GM15510 (cell line): ENCODE measurements around the gene TMEM14C.
A peak's percentile ranks its signal among the peaks of the same experiment; 100 is the strongest.

Source experiments
- POLR2A ChIP-seq: IDR thresholded peaks from 3 replicates; pipeline ENCODE4 v1.6.1; 2011; ENCODE audit warnings: borderline replicate concordance; ENCODE audit not compliant: insufficient read length; ENCODE audit errors: extremely low read depth

Gene TMEM14C

DNA sequence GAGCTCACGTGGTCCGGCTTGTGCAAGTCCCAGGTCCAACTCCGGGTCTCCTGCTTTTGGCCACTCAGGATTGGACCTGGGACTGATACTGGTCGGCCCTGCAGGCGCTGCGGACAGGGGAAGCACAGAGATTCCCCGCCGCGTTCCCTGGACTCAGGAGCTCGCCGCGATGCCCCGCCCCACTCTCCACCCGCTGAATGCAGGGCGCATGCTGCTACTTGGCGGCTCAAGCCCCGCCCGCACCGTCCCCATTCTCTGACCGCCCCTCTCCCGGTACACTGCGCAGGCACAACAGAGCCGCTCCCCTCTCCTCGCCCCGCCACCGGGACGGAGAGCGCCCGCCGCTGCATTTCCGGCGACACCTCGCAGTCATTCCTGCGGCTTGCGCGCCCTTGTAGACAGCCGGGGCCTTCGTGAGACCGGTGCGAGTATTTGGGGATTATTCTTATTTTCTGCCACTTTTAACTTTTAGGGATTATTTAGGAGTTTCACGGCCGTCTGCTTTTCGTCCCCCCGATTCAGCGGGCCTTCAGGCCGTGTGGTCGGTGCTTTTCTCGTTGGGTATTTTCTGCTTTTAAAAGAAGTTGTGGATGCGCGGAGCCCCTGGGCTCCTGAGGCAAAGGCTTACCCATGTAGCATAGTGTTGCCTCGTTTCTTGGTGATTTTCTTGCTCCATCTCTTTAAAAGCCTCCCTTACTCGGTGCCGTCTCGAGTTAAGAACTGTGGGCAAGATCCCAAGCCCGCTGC is at the start of gene TMEM14C:
TMEM14C (plus strand) TSS at position 251 of the 747 bp plus-strand sequence. CDS start 1,544 bp downstream, outside the sequence.
- TF ChIP-seq POLR2A = peak; percentile 87

DNA sequence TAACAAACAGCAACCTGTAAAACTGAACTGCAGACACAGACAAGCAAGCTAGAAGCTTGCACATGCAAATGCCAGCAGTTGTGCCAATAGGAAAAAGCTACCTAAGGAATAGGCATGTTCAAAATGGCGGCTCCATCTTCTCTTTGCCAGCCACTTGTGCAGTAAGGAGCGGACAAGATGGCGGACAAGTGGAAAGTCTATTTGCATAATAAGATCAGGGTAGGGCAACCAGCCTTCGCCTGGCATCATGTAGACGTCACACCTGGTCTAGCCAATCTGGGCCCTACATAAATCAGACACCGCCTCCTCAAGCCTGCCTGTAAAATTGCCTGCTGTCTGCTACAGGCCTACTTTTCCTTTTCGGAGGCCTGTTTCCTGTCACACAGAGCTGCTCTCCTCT is 46.5 kb upstream of the TMEM14C start:
- TF ChIP-seq POLR2A = no peak

DNA sequence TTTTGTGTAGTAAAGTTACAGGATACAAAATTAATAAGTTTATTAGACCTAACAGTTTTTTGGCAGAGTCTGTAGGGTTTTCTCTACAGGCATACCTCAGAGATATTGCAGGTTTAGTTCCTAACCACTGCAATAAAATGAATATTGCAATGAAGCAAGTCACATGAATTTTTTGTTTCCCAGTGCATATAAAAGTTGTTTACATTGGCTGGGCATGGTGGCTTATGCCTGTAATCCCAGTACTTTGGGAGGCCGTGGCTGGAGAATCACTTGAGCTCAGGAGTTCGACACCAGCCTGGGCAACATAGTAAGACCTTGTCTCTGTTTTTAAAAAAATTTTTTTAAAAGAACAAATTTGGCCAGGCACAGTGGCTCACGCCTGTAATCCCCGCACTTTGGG is 44.4 kb upstream of the TMEM14C start:
- no peak for TF ChIP-seq POLR2A

DNA sequence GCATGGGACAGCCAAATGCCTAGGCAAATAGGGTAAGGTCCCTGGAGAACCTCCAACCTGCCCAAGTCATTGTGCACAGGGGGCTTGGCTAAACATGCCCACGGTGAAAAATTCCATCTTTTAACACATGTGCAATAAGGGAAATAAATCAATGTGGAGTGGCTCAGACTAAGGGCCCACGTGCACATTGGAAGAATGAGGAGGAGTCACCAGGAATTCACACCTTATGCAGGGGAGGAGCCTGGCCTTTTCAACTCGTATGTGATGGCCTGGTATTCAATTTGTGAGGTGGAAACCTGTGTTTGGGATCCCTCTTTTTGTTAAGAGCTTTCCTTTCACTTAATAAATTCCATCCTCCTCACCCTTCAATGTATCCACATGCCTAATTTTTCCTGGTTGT is 41.1 kb upstream of the TMEM14C start:
- no peak for TF ChIP-seq POLR2A

DNA sequence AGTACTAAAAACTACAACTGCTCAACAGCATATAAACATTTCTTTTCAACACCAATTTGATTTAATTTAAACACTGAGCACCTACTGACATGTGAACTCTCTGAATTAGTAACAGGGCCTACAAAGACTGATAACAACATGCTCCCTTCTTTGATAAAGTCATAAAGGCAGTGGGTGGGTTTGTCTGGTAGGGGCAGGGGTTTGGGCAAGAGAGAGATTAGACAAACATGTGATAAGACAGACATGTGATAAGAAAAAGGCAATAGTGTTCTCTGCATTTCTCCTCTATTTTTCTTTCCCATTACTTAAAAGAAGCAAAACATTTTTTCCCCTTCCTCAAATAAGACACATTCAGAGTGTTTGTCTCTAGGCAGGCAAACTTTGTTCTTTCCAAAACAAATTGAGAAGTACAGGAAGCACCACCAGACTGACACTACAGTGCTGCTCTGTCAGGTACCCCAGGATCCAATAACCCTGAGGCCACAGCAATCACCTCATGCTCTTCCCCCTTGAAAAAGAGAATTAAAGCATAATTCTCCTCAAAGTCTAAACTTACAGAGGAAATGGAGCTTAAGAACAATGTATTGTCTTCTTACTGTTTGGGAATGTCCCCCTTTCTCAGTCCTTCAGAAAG is 40.4 kb upstream of the TMEM14C start:
- no peak for TF ChIP-seq POLR2A

DNA sequence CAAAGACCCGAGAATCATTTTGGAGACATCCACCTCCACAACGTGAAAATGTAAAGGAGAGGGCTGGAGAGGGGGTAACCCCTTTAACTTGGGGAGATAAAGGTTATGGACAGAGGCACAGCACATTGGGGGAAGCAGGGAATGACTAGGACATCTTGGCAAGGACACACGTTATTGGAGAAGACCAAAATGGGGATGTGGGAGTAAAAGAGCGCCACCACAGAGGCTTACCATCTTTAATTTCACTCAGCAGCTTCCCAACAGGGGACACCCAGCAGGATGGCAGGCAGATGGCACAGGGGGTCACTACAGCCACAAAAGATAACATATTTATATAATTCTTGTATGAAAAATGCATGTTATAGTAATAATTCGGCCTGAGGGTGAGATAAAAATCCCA is 38.3 kb upstream of the TMEM14C start:
- TF ChIP-seq POLR2A = no peak

DNA sequence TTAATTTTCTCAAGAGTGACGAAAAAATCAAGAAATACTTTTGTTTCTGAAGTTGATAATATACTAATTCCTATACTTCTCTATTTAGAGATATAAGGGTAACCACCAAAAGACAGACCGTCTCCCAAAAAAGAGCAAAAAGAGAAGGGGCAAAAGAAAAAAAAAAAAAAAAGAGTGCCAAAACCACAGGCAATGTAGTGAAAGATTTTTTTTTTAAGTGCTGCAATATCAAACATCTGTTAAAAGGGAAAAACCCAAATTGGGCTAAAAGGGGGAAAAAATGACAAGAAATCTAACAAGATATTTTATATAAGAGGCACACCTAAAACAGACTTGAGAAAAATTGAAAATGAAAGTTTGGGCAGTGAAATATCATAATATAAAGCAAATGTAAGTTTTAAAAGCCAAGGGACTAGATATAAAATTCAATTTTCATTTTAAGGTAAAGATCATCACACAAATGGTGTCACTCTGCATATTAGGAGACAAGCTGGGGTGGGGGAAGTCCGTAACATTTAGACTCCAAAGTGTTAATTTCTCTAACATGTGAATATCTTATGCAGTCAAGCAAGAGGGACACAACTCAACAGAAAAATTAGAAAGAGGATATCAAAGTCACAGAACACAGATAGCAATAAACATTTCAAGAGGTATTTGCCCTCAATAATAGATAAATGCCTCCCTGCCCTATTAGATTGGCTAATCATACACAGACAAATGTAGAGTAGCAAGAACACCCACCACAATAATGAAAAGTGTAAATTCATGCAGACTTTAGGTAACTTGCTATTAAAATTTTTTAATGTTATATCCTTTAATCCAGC is 37.6 kb upstream of the TMEM14C start:
- no peak for TF ChIP-seq POLR2A

DNA sequence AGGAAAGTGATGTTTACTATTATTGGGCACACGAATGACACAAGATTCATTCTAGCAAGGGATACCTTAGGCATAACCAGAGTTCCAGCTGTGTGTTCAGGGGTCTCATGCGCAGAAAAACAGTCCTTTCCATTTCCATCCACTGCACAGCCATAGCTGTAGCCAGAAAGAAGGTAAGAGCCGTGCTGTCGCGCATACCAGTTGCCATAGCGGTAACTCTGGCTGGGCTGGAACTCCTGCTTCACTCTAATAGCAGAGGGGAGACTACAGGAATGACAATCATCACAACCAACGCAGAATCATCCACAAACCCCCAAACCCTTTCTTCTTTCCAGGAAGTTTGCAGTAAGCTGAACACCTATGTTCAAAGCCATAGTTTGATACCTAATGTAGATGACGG is 36.0 kb upstream of the TMEM14C start:
- no peak for TF ChIP-seq POLR2A

DNA sequence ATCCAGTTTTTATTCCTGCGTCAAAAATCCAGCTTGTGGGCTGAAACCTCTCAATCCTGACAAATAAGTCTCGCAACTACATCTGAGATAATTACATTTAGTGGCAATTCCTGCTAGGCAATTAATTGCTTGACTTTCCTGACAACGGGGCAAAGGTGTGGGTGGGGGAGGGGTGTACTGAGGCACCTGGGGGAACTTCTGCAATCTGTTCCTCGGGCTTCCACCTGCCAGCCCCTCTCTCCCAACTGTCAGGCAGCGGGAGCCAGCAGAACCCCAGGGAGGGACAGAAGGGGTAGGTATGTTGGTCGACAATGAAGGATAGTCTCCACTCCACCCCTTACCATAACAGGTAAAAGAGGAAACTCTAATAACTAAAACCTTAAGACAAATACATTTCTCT is 35.3 kb upstream of the TMEM14C start:
- no peak for TF ChIP-seq POLR2A

DNA sequence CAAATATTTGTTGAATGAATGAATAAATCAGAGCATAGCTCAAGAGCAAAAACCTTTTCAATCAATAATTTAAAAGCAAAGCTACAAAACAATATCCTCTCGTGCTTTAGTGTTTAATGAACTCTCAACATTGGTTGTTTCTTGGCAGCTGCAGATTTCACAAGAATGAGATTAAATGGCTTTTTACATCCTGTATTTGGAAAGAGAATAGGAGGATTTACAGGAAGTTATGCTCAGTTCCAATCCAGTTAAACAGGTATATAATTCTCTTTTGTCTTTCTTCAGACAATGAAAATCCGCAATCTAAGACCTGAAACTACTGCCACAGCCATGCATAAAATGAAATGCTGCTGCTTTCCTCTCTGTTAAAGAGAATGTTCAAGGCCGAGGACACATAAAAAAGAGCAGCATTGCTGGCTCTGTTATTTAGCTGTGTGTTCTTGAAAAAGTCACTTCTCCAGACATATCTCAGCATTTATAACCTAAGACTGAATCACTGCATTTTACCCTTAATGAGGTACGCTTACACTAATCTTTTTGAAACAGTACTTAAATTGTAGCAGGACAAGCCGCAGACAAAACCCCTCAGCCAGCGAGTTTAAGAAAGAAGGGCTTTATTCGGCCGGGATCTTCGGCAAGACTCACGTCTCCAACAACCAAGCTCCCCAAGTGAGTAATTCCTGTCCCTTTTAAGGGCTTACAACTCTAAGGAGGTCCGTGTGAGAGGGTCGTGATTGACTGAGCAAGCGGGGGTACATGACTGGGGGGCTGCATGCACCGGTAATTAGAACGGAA is 32.0 kb upstream of the TMEM14C start:
- no peak for TF ChIP-seq POLR2A

DNA sequence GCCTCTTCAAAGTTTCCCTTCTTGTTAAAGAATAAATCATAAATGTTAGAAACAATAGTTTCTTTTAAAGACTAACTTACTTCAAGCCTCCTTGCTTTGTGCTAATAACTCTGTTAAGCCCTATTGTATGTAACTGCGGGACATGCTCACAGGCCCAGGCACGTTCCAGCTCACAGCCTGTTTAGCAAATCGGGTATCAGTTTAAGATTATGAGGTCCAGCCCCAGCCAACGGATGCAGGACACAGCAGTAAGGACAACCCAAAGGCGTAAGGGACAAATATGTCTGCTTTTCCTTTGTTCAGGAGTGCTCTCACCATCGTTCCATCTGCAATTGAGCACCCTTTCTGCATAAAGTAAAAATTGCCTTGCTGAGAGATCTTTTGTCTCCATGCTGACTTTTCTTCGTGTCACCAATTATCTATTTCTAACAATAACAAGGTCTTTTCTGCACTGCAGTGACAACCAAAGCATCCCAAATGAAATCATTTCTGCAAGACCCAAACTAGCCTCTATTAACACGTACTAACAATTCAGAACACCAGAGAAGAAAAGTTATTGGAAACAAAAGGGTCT is 29.8 kb upstream of the TMEM14C start:
- TF ChIP-seq POLR2A = no peak

DNA sequence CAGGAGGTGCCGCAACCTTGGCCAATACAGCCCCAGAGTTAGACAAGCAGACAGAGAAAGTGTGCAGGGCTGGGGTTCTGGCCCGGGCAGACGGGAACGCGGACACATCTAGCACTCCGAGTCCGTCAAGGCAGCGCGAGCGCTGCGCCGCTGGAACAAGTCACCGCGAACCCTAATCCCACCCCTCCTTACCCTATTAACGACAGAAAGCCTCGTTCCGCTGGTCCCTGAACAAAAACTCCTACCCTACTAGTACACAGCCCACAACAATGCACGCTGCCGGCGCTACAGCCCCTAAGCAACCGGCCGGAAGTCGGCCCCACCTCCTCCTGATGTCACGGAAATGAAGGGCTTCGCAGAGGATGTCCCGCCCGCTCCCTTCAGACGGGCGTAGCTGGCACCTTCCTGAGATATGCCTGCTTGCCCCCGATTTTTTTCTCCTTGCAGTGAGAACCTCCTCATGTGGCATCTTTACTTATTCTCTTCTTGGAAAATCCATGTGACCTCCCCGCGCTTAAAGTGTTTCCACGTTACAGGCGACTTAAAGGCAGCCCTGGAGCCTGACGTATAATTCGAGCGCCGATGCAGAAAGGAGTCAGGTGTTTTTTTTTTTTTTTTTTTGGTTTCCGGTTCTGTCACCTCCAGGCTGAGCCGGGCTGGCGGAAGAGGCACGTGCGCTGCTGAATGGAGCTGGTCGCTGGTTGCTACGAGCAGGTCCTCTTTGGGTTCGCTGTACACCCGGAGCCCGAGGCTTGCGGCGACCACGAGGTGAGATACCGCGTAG is 28.4 kb upstream of the TMEM14C start, which contains the start of the genes C6orf52 and PAK1IP1:
C6orf52 (minus strand) TSS at position 315 of the 784 bp plus-strand sequence. CDS start 7,066 bp downstream, outside the sequence.
PAK1IP1 (plus strand) TSS at position 671 of the 784 bp plus-strand sequence; CDS start at position 685, 14 bp downstream.
- TF ChIP-seq POLR2A = peak; percentile 85

DNA sequence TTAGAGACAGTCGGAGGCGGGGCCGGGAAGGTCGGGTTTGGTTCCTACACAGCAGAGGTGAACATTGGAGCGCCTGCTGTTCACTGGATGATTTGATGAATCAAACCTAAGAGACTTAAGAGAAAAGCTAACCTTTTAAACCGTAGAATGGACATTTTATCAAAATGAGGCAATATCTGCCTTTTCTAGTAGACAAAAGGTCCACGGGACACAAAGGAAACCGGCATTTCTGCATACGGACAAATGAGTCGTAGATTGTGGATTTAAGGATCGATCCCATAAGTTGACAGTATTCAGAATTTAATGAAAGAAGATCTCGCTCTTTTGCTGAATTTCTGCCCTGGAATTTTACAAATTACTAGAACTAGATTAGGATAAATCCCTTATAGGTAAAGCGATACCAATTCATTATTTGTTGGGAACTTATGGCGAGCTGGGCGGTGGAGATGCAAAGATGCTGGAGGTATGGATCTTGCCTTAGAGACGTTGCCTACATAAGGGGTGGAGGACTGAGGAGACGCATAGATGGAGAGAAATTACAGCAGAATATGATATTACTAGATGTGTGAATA is 27.7 kb upstream of the TMEM14C start:
- no peak for TF ChIP-seq POLR2A

DNA sequence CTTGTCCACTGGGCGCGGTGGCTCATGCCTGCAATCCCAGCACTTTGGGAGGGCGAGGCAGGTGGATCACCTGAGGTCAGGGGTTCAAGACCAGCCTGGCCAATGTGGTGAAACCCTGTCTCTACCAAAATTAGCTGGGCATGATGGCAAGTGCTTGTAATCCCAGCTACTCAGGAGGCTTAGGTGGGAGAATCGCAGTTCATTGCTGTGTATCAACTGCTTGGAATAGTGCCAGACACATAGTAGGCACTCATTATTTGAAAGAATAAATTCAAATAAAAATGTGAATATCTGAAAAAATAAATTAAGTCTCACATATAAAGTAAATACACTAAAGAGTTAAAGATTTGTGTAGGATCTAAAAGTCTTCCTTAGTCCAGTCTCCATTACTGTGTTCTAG is 26.2 kb upstream of the TMEM14C start:
- TF ChIP-seq POLR2A = no peak

DNA sequence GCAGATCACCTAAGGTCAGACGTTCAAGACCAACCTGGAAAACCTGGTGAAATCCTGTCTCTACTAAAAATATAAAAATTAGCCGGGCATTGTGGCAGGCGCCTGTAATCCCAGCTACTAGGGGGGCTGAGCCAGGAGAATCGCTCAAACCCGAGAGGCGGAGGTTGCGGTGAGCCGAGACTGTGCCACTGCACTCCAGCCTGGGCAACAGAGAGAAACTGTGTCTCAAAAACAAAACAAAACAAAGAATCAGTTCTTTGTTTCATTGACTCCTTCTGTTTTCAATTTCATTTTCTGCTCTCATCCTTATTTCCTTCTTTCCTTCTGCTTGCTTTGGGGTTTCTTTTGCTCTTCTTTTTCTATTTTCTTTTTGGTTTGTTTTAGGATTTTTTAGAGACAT is 8.9 kb upstream of the TMEM14C start:
- TF ChIP-seq POLR2A = no peak
